HG02885 (cell line): ENCODE data around the gene FBN2.
"Not testable (repeated sequence)": the region's sequence is repeated elsewhere in the genome, so short reads cannot be mapped to it uniquely, and the experiment has no call there.

ENCODE experiments used
- ATAC-seq: cut with Tn5 transposase; IDR thresholded peaks from one replicate; pipeline ENCODE4 v1.9.1; 2021; ENCODE audit warnings: mild to moderate bottlenecking; ENCODE audit not compliant: unreplicated experiment, poor library complexity

The FBN2 gene

GRCh38 chr5:128435861-128436260 is 102.2 kb downstream of the FBN2 start:
- ATAC-seq = no peak

GRCh38 chr5:128434993-128435392 is 103.1 kb downstream of the FBN2 start:
- no peak for ATAC-seq

- no peak for ATAC-seq
Measured at GRCh38 chr5:128432913-128433440, 105.1 kb downstream of the FBN2 start.

GRCh38 chr5:128427921-128428320 is 110.1 kb downstream of the FBN2 start:
- no peak for ATAC-seq

- peak; percentile 79 for ATAC-seq
Measured at GRCh38 chr5:128426090-128426534, 111.9 kb downstream of the FBN2 start.

GRCh38 chr5:128424646-128425045 is 113.4 kb downstream of the FBN2 start:
- ATAC-seq = no peak

- no peak for ATAC-seq
Measured at GRCh38 chr5:128422612-128423011, 115.4 kb downstream of the FBN2 start.

- no peak for ATAC-seq
Measured at GRCh38 chr5:128414469-128414868, 123.6 kb downstream of the FBN2 start.

- no peak for ATAC-seq
Measured at GRCh38 chr5:128413356-128413755, 124.7 kb downstream of the FBN2 start.

GRCh38 chr5:128412145-128412930 is 125.7 kb downstream of the FBN2 start:
- ATAC-seq = no peak

GRCh38 chr5:128409166-128409800 is 128.8 kb downstream of the FBN2 start:
- ATAC-seq = no peak

- no peak for ATAC-seq
Measured at GRCh38 chr5:128408622-128409021, 129.4 kb downstream of the FBN2 start.

- ATAC-seq = no peak
Measured at GRCh38 chr5:128407944-128408343, 130.1 kb downstream of the FBN2 start.

GRCh38 chr5:128406803-128407202 is 131.2 kb downstream of the FBN2 start:
- ATAC-seq = no peak

GRCh38 chr5:128405159-128405558 is 132.9 kb downstream of the FBN2 start:
- no peak for ATAC-seq

GRCh38 chr5:128403333-128403732 is 134.7 kb downstream of the FBN2 start:
- ATAC-seq = no peak

- no peak for ATAC-seq
Measured at GRCh38 chr5:128402506-128402905, 135.5 kb downstream of the FBN2 start.

- not testable (repeated sequence) for ATAC-seq
Measured at GRCh38 chr5:128400766-128401165, 137.3 kb downstream of the FBN2 start.

- no peak for ATAC-seq
Measured at GRCh38 chr5:128399111-128399510, 138.9 kb downstream of the FBN2 start.

GRCh38 chr5:128397876-128398275 is 140.2 kb downstream of the FBN2 start:
- no peak for ATAC-seq

GRCh38 chr5:128395073-128395472 is 143.0 kb downstream of the FBN2 start:
- ATAC-seq = no peak

GRCh38 chr5:128384068-128384467 is 154.0 kb downstream of the FBN2 start:
- no peak for ATAC-seq
